ENCODE measurements around the gene FOXA2. TPM values are rescaled to one million over a fixed set of nuclear protein-coding genes. Genes with fewer than 3 reads are reported as not detected.

Gene FOXA2
- total and polyA plus RNA-seq, 2 of the 13 experiments (the other 11 are each of a cell fraction or from before 2014, with no cell fraction given) = 8.8 to 12.2 TPM

DNA sequence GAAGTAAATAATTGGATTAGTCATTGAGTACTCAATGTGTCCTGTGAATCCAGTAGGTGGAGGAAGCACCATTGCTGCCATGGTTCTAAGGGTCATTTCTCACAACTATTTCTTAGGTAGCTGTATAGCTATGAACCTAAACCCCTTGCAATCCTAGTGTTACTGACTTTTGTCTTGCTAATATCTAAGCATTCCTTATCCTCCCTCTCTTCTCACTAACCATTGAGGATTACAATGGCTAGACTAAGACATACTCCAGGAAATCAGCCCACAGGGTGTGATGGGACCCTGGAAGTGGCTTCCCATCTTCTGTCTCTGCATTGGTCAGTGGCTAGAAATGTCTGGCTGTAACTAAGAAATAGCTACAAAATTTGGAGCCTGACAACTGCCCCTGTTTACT, 27.3 kb upstream of the FOXA2 start (continued):
- TF ChIP-seq, protein P1, sequence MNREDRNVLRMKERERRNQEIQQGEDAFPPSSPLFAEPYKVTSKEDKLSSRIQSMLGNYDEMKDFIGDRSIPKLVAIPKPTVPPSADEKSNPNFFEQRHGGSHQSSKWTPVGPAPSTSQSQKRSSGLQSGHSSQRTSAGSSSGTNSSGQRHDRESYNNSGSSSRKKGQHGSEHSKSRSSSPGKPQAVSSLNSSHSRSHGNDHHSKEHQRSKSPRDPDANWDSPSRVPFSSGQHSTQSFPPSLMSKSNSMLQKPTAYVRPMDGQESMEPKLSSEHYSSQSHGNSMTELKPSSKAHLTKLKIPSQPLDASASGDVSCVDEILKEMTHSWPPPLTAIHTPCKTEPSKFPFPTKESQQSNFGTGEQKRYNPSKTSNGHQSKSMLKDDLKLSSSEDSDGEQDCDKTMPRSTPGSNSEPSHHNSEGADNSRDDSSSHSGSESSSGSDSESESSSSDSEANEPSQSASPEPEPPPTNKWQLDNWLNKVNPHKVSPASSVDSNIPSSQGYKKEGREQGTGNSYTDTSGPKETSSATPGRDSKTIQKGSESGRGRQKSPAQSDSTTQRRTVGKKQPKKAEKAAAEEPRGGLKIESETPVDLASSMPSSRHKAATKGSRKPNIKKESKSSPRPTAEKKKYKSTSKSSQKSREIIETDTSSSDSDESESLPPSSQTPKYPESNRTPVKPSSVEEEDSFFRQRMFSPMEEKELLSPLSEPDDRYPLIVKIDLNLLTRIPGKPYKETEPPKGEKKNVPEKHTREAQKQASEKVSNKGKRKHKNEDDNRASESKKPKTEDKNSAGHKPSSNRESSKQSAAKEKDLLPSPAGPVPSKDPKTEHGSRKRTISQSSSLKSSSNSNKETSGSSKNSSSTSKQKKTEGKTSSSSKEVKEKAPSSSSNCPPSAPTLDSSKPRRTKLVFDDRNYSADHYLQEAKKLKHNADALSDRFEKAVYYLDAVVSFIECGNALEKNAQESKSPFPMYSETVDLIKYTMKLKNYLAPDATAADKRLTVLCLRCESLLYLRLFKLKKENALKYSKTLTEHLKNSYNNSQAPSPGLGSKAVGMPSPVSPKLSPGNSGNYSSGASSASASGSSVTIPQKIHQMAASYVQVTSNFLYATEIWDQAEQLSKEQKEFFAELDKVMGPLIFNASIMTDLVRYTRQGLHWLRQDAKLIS (CRISPR knock-in tag; IDR thresholded peaks at IDR 0.05) = no peak
- TF ChIP-seq ZBTB4 (CRISPR knock-in tag; IDR thresholded peaks at IDR 0.05; ENCODE audit: borderline replicate concordance) = no peak
- TF ChIP-seq TRIM22 (IDR thresholded peaks at IDR 0.05) = no peak
- TF ChIP-seq ZNF772 (CRISPR knock-in tag; IDR thresholded peaks at IDR 0.05) = no peak
- no peak for TF ChIP-seq ZNF446 (CRISPR knock-in tag; IDR thresholded peaks at IDR 0.05)
- TF ChIP-seq MLLT10 (CRISPR knock-in tag; IDR thresholded peaks at IDR 0.05) = no peak
